ENCODE data around the gene NUP54. TPM values are rescaled to one million over a fixed set of nuclear protein-coding genes. Genes with fewer than 3 reads are reported as not detected.

The NUP54 gene
- total RNA-seq, 4 donors from 2014 or later, result 31.3 to 60.2 (median 39.7) TPM

DNA sequence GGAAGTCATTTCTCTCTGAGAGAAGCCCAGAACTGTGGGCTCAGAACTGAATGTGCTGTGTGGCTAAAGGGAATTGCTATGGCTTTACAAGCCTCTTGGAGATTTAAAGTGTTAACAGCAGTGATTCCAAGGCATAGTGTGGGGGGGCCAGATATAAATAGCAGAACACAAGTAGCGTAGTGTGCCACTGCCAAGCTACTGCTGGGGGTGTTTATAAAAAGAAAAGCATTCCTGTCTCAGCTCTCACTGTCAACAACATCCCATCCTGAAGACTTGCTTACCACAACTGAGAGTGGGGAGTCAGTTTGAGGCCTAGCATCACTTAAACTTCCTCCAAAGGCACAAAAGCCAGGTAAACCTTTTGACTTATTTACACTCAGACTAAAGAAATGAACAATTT lies 73.7 kb downstream of the NUP54 start, which contains the start of gene ART3:
Gene ART3 (plus strand): TSS at position 242 of the 400 bp plus-strand sequence. CDS start 1,181 bp downstream, outside the sequence.
- TF ChIP-seq CTCF (IDR thresholded peaks at IDR 0.05; ENCODE audit: low read depth), result no peak

- no peak for TF ChIP-seq CTCF (IDR thresholded peaks at IDR 0.05; ENCODE audit: low read depth)
Observed at GRCh38 chr4:76072760-76073159, 75.4 kb downstream of the NUP54 start.

DNA sequence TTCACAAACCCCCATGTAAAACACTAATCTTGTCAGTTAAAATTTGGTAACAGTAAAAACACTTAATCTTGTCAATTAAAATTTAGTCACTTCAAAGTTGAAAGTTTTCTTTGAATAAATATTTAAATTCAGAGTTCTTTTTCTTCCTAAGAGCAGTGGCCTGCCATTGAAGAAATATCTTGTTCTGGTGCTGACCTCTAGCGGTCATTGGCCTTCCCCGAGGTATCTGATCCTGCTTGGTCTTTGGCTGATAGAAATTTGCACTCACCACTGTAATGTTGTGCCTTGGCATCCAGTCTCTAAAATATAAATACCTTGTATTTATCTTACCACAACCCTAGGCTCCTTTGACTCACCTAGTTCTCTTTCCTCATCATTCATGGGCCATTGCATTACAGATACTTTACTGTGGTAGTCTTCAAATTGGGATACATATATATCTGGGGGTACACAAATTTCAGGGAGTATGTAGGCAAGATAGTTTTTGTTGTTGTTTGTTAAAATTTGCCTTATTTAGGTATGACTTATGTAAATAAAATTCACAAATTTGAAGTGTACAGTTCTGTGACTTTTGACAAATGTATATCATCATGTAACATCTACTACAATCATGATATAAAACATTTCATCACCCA lies 80.4 kb downstream of the NUP54 start:
- TF ChIP-seq CTCF (IDR thresholded peaks at IDR 0.05; ENCODE audit: low read depth), result no peak

DNA sequence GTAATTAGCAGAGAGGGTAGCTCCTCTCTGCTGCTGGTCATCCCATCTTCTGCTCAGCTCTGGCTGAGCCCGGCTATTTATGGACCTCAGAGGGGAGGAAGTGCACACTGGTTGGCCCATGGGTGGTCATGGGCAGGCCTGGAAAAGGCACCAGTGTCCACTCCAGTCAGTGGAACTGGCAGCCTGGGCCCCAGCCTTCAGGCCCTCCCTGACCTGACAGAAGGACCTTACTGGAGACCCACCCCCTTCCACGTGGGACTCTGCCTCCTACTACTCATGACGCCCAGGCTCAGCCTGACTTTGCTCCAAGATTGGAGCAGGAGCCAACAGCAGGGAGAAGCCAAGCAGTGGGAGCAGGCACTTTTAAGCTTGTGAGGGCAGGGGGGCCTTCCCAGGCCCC lies 81.7 kb downstream of the NUP54 start:
- TF ChIP-seq CTCF (IDR thresholded peaks at IDR 0.05; ENCODE audit: low read depth), result no peak

Other genes with a start within 250 kb of the NUP54 start
- gene PPEF2, start 245.9 kb downstream of the NUP54 start, total RNA-seq, result under 1 TPM in 1 of 4 donors, not detected in 3; 0.17 TPM
- gene NAAA, start 207.4 kb downstream of the NUP54 start, total RNA-seq, result 100 to 1,000 TPM in 1 of 4 donors, 10 to 100 TPM in 3; 61.7 to 148 (median 80.4) TPM
- 10 to 100 TPM; 24.1 to 43.2 (median 30.6) TPM for gene SDAD1, start 157.5 kb downstream of the NUP54 start, total RNA-seq
- 10 to 100 TPM in 1 of 4 donors, 1 to 10 TPM in 2, under 1 TPM in 1; 0.75 to 13.3 (median 2.6) TPM for gene CXCL9, start 140.9 kb downstream of the NUP54 start, total RNA-seq
- 1 to 10 TPM in 1 of 4 donors, not detected in 3; 2.6 TPM for gene CXCL10, start 124.9 kb downstream of the NUP54 start, total RNA-seq
- under 1 TPM in 2 of 4 donors, not detected in 2; 0.34 to 0.75 TPM for gene CXCL11, start 112.3 kb downstream of the NUP54 start, total RNA-seq
- not detected for gene ART3, start 73.7 kb downstream of the NUP54 start, total RNA-seq
- gene SCARB2, start 65.4 kb upstream of the NUP54 start, total RNA-seq, result 100 to 1,000 TPM; 160 to 308 (median 169) TPM
- 10 to 100 TPM in 1 of 4 donors, 1 to 10 TPM in 3; 5.6 to 13.7 (median 7.4) TPM for gene FAM47E, start 103.3 kb upstream of the NUP54 start, total RNA-seq
- 10 to 100 TPM; 25.8 to 62.0 (median 36.4) TPM for gene STBD1, start 158.3 kb upstream of the NUP54 start, total RNA-seq